IMR-90 (cell line): ENCODE data around the gene RFTN1. TPM values are rescaled to one million over a fixed set of nuclear protein-coding genes. Genes with fewer than 3 reads are reported as not detected.

Experiments used
- ATAC-seq: fragments of 200-7000 bp; cut with Tn5 transposase; 2 replicates; pipeline ENCODE4 v1.9.1; 2020; ENCODE audit warnings: low read depth, mild to moderate bottlenecking, moderate library complexity
- BruUV-seq: library from RNA; stranded (reverse); fragments of 400-500 nt; replicated peaks from 2 replicates; lab custom pipeline; 2021; lab: Mats Ljungman, UMichigan
- CTCF ChIA-PET: fragments of 300-600 bp; formaldehyde crosslinking; extraction: SDS; loops from one replicate; lab custom pipeline; 2021; ENCODE audit warnings: antibody characterized with exemption; lab: Yijun Ruan, JAX
- POLR2A ChIA-PET: fragments of 300-600 bp; sonication (Branson Sonifier 250); formaldehyde crosslinking; loops from one replicate; lab custom pipeline; 2022; ENCODE audit warnings: antibody characterized with exemption; ENCODE audit not compliant: unreplicated experiment; lab: Charles Lee
- DNase-seq: peaks from one replicate; pipeline ENCODE4 v3.0.0; 2013
- H2AFZ ChIP-seq: replicated peaks from 2 replicates; pipeline ENCODE3; 2013; ENCODE audit warnings: low read length, mild to moderate bottlenecking; ENCODE audit not compliant: poor library complexity
- H2AK5ac ChIP-seq: 2 replicates; pipeline ENCODE4 v1.6.1; 2013; ENCODE audit warnings: low read depth, low read length, inconsistent platforms
- H2AK9ac ChIP-seq: replicated peaks from 2 replicates; pipeline ENCODE3; 2013; ENCODE audit warnings: mild to moderate bottlenecking, low read depth, low read length, moderate library complexity; ENCODE audit not compliant: poor library complexity
- H2BK120ac ChIP-seq: 2 replicates; pipeline ENCODE4 v1.6.1; 2013; ENCODE audit warnings: low read depth, low read length, inconsistent platforms
- H2BK15ac ChIP-seq: 3 replicates; pipeline ENCODE4 v1.6.1; 2013; ENCODE audit warnings: low read depth, low read length, inconsistent platforms
- H2BK20ac ChIP-seq: 2 replicates; pipeline ENCODE4 v1.6.1; 2013; ENCODE audit warnings: low read depth, mild to moderate bottlenecking, inconsistent platforms, low read length, moderate library complexity
- H2BK5ac ChIP-seq: 2 replicates; pipeline ENCODE4 v1.6.1; 2013; ENCODE audit warnings: mild to moderate bottlenecking, low read depth, low read length, inconsistent platforms; ENCODE audit not compliant: poor library complexity, severe bottlenecking
- H3K14ac ChIP-seq: replicated peaks from 2 replicates; pipeline ENCODE4 v1.6.1; 2013; ENCODE audit warnings: low read depth, low read length, inconsistent platforms
- H3K18ac ChIP-seq: 2 replicates; pipeline ENCODE4 v1.6.1; 2013; ENCODE audit warnings: low read depth, low read length, control low read depth
- H3K23ac ChIP-seq: 2 replicates; pipeline ENCODE4 v1.6.1; 2013; ENCODE audit warnings: low read depth, low read length, inconsistent platforms
- H3K27ac ChIP-seq: 2 replicates; pipeline ENCODE4 v1.5.1; 2013; ENCODE audit warnings: mild to moderate bottlenecking, control low read depth, low read length; ENCODE audit not compliant: insufficient read depth
- H3K27me3 ChIP-seq: 2 replicates; pipeline ENCODE4 v1.6.1; 2013; ENCODE audit warnings: low read length; ENCODE audit not compliant: control insufficient read depth, insufficient read depth
- H3K36me3 ChIP-seq: 2 replicates; pipeline ENCODE4 v1.6.1; 2013; ENCODE audit warnings: low read length, mixed read lengths; ENCODE audit not compliant: control insufficient read depth, insufficient read depth
- H3K4ac ChIP-seq: 2 replicates; pipeline ENCODE4 v1.6.1; 2013; ENCODE audit warnings: low read depth, low read length, inconsistent platforms
- H3K4me1 ChIP-seq: 2 replicates; pipeline ENCODE4 v1.6.1; 2013; ENCODE audit warnings: low read length, mixed read lengths; ENCODE audit not compliant: control insufficient read depth, insufficient read depth
- H3K4me2 ChIP-seq: 2 replicates; pipeline ENCODE4 v1.6.1; 2013; ENCODE audit warnings: low read depth, mild to moderate bottlenecking, control low read depth, low read length, moderate library complexity
- H3K4me3 ChIP-seq: 2 replicates; pipeline ENCODE4 v1.5.1; 2013; ENCODE audit warnings: low read depth, mild to moderate bottlenecking, control low read depth, low read length, moderate library complexity; ENCODE audit not compliant: insufficient read depth
- H3K56ac ChIP-seq: 2 replicates; pipeline ENCODE4 v1.6.1; 2013; ENCODE audit warnings: low read length, inconsistent platforms; ENCODE audit not compliant: insufficient read depth; ENCODE audit errors: extremely low read depth
- H3K79me1 ChIP-seq, 2 experiments: 2 replicates each; pipeline ENCODE4 v1.6.1; 2013; ENCODE audit warnings: low read length in 2 of 2, inconsistent platforms in 1 of 2, low read depth in 1 of 2
- H3K9ac ChIP-seq: 2 replicates; pipeline ENCODE4 v1.6.1; 2013; ENCODE audit warnings: low read depth, low read length, control low read depth
- H3K9me1 ChIP-seq: 2 replicates; pipeline ENCODE4 v1.6.1; 2013; ENCODE audit warnings: low read length, inconsistent platforms; ENCODE audit not compliant: insufficient read depth
- H3K9me3 ChIP-seq: 2 replicates; pipeline ENCODE4 v1.6.1; 2013; ENCODE audit warnings: low read length; ENCODE audit not compliant: control insufficient read depth, insufficient read depth
- H4K20me1 ChIP-seq: 2 replicates; pipeline ENCODE4 v1.6.1; 2013; ENCODE audit warnings: low read length, inconsistent platforms; ENCODE audit not compliant: insufficient read depth
- H4K5ac ChIP-seq: 2 replicates; pipeline ENCODE4 v1.6.1; 2013; ENCODE audit warnings: mild to moderate bottlenecking, low read depth, low read length, control low read depth
- H4K8ac ChIP-seq, 2 experiments: 2 replicates each; pipeline ENCODE4 v1.6.1; 2013; ENCODE audit warnings: low read depth in 2 of 2, low read length in 2 of 2, control low read depth in 1 of 2, inconsistent platforms in 1 of 2
- H4K91ac ChIP-seq: 2 replicates; pipeline ENCODE4 v1.6.1; 2013; ENCODE audit warnings: low read depth, low read length, inconsistent platforms; ENCODE audit not compliant: insufficient read depth
- CEBPB ChIP-seq: IDR thresholded peaks from 2 replicates; pipeline ENCODE4 v1.6.1; 2012; ENCODE audit warnings: low read depth, low read length, improper control_type of control experiment
- FOS ChIP-seq: fragments of 150-350 bp; IDR thresholded peaks from 2 replicates; pipeline ENCODE4 v1.6.1; 2016; ENCODE audit warnings: low read depth, low read length
- NFE2L2 ChIP-seq: fragments of 150-350 bp; IDR thresholded peaks from 2 replicates; pipeline ENCODE4 v1.6.1; 2016; ENCODE audit warnings: low read depth, mild to moderate bottlenecking, low read length
- POLR2A ChIP-seq: IDR thresholded peaks from 2 replicates; pipeline ENCODE4 v1.6.1; 2012; ENCODE audit warnings: mild to moderate bottlenecking, low read depth, low read length
- RAD21 ChIP-seq: IDR thresholded peaks from 2 replicates; pipeline ENCODE4 v1.6.1; 2012; ENCODE audit warnings: low read length, improper control_type of control experiment
- RFX5 ChIP-seq: IDR thresholded peaks from 2 replicates; pipeline ENCODE4 v1.8.0; 2012; ENCODE audit warnings: low read depth, mild to moderate bottlenecking, low read length, moderate library complexity
- SMC3 ChIP-seq: fragments of 150-350 bp; IDR thresholded peaks from 2 replicates; pipeline ENCODE4 v1.6.1; 2016; ENCODE audit warnings: low read depth, mild to moderate bottlenecking, antibody characterized with exemption, low read length, moderate library complexity
- WGBS, 2 experiments: methylation state at CpG; one replicate each; pipeline versions ENCODE4 v1.1.5 to v1.1.7; 2013; ENCODE audit warnings: missing lambda C conversion rate in 2 of 2; ENCODE audit not compliant: insufficient read length in 1 of 2; ENCODE audit errors: extremely low coverage in 2 of 2; 5-methylcytosine and 5-hydroxymethylcytosine counted together
- dilution Hi-C: fragments of 300-500 bp; cut with HindIII; formaldehyde crosslinking; loops from one replicate; pipeline ENCODE4 v1.14.3; 2018; ENCODE audit warnings: low sequenced_read_pairs; ENCODE audit not compliant: unreplicated experiment
- in situ Hi-C: fragments of 300-500 bp; cut with MboI; formaldehyde crosslinking; loops from 3 replicates; pipeline ENCODE4 v1.14.3; 2019; ENCODE audit warnings: low sequenced_read_pairs, inconsistent platforms, mixed read lengths
- intact Hi-C: fragments of 100-400 bp; cut with micrococcal nuclease; formaldehyde crosslinking; loops from 2 replicates; pipeline ENCODE4 v1.10.0; 2022
- polyA plus RNA-seq, 3 experiments: library from polyadenylated mRNA; depleted of rRNA; stranded (reverse); fragments of >200 nt; gene quantifications; 2 replicates each; pipeline ENCODE4 v1.2.3, GENCODE V29; 2012; ENCODE audit warnings: low replicate concordance in 1 of 3
- total RNA-seq: library from RNA; depleted of rRNA; stranded (reverse); fragments of >200 nt; gene quantifications from 2 replicates; pipeline ENCODE4 v1.2.3, GENCODE V29; 2012
- TF ChIP-seq, protein P1 (sequence below): conservative IDR thresholded peaks from 2 replicates; pipeline ENCODE4 v1.5.1; 2012; ENCODE audit warnings: mild to moderate bottlenecking, low read depth, low read length, improper control_type of control experiment
- TF ChIP-seq, protein P2 (sequence below): fragments of 150-350 bp; IDR thresholded peaks from 2 replicates; pipeline ENCODE4 v1.6.1; 2016; ENCODE audit warnings: low read depth, mild to moderate bottlenecking, low read length, moderate library complexity, borderline replicate concordance

Gene RFTN1
- total and polyA plus RNA-seq, 2 of the 4 experiments (the other 2 are of a cell fraction): 45.0 to 52.0 TPM

- no TSS peak for BruUV-seq
- TF ChIP-seq NFE2L2 (no peak), RFX5 (no peak), POLR2A (no peak), SMC3 (no peak), RAD21 (no peak), CEBPB (no peak), FOS (no peak)
- TF ChIP-seq, protein P1, sequence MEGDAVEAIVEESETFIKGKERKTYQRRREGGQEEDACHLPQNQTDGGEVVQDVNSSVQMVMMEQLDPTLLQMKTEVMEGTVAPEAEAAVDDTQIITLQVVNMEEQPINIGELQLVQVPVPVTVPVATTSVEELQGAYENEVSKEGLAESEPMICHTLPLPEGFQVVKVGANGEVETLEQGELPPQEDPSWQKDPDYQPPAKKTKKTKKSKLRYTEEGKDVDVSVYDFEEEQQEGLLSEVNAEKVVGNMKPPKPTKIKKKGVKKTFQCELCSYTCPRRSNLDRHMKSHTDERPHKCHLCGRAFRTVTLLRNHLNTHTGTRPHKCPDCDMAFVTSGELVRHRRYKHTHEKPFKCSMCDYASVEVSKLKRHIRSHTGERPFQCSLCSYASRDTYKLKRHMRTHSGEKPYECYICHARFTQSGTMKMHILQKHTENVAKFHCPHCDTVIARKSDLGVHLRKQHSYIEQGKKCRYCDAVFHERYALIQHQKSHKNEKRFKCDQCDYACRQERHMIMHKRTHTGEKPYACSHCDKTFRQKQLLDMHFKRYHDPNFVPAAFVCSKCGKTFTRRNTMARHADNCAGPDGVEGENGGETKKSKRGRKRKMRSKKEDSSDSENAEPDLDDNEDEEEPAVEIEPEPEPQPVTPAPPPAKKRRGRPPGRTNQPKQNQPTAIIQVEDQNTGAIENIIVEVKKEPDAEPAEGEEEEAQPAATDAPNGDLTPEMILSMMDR: no peak
- TF ChIP-seq, protein P2, sequence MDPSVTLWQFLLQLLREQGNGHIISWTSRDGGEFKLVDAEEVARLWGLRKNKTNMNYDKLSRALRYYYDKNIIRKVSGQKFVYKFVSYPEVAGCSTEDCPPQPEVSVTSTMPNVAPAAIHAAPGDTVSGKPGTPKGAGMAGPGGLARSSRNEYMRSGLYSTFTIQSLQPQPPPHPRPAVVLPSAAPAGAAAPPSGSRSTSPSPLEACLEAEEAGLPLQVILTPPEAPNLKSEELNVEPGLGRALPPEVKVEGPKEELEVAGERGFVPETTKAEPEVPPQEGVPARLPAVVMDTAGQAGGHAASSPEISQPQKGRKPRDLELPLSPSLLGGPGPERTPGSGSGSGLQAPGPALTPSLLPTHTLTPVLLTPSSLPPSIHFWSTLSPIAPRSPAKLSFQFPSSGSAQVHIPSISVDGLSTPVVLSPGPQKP: no peak
- Histone ChIP-seq H2BK15ac (peak overlapping the region; percentile 21; the same call in 1 of the 3 replicates), H3K36me3 (peaks cover 6% of the 10 kb centered on the region), H2BK20ac (no peak overlapping the region), H3K56ac (no peak overlapping the region), H3K9ac (no peak overlapping the region), H3K4ac (peak overlapping the region; percentile 29; the same call in 1 of the 2 replicates), H3K27ac (peak overlapping the region; percentile 12; the same call in 1 of the 2 replicates), H3K4me3 (no peak overlapping the region), H3K4me2 (peak overlapping the region; percentile 60), H3K4me1 (peaks cover 32% of the 10 kb centered on the region), H2AFZ (no peak overlapping the region), H3K14ac (no peak overlapping the region), H3K27me3 (no peaks in the 10 kb centered on the region), H2AK5ac (peak overlapping the region; percentile 23; the same call in 1 of the 2 replicates), H4K20me1 (peaks cover 14% of the 10 kb centered on the region; the same call in 1 of the 2 replicates), H3K9me1 (peaks cover 24% of the 10 kb centered on the region), H2BK5ac (no peak overlapping the region), H2BK120ac (peak overlapping the region; percentile 20; the same call in 1 of the 2 replicates), H3K23ac (peak overlapping the region; percentile 31; the same call in 1 of the 2 replicates), H3K18ac (peak overlapping the region; percentile 74), H3K79me1 (peaks cover 47 to 68% of the 10 kb centered on the region in 2 experiments), H4K5ac (no peak overlapping the region), H4K8ac (no peak overlapping the region), H4K91ac (no peak overlapping the region), H2AK9ac (no peak overlapping the region), H3K9me3 (no peaks in the 10 kb centered on the region)
- DNase-seq (peak; percentile 45), ATAC-seq (peak; percentile 52)
- ChIA-PET POLR2A (no interaction called here), CTCF (no interaction called here)
- in situ Hi-C loops: no loop called here
- 8% methylated on average over 2 of the region's 5 CpGs; no CpG with 5 or more reads in 1 of the 2 experiments for WGBS, 2 experiments
- dilution Hi-C loops: no loop called here
- intact Hi-C loops: loop anchor here (5.0 kb wide), 1 partner anchor 127 kb away; the partner anchor contains the start of gene RFTN1
Measured at GRCh38 chr3:16385151-16385550, 128.3 kb downstream of the RFTN1 start.
